HepG2 (cell line): ENCODE results near the gene DUSP9. TPM values are rescaled to one million over a fixed set of nuclear protein-coding genes. Genes with fewer than 3 reads are reported as not detected.
A peak's percentile ranks its signal among the peaks of the same experiment; 100 is the strongest.

Source experiments
- ELF1 ChIP-seq: sonication (generic); formaldehyde crosslinking; IDR thresholded peaks from 2 replicates; pipeline ENCODE4 v1.4.0; 2020; ENCODE audit warnings: missing genetic modification reagents
- HNF4A ChIP-seq: sonication (generic); formaldehyde crosslinking; IDR thresholded peaks from 2 replicates; pipeline ENCODE4 v1.4.0; 2020; ENCODE audit warnings: missing genetic modification reagents
- PITX1 ChIP-seq: sonication (generic); formaldehyde crosslinking; IDR thresholded peaks from 2 replicates; pipeline ENCODE4 v1.5.1; 2020; ENCODE audit warnings: mild to moderate bottlenecking, missing genetic modification reagents
- RFXAP ChIP-seq: sonication (generic); formaldehyde crosslinking; IDR thresholded peaks from 2 replicates; pipeline ENCODE4 v1.4.0; 2020; ENCODE audit warnings: missing genetic modification reagents, borderline replicate concordance
- SP4 ChIP-seq: sonication (generic); formaldehyde crosslinking; IDR thresholded peaks from 2 replicates; pipeline ENCODE4 v1.8.1; 2023; ENCODE audit warnings: mild to moderate bottlenecking, missing genetic modification reagents
- ZEB1 ChIP-seq: IDR thresholded peaks from 2 replicates; pipeline ENCODE4 v1.6.1; 2012; ENCODE audit warnings: mild to moderate bottlenecking, low read depth, inconsistent platforms; ENCODE audit not compliant: insufficient replicate concordance
- ZFP36L1 ChIP-seq: sonication (generic); formaldehyde crosslinking; IDR thresholded peaks from 2 replicates; pipeline ENCODE4 v1.8.0; 2022; ENCODE audit warnings: mild to moderate bottlenecking, missing genetic modification reagents, moderate library complexity
- ZNF563 ChIP-seq: sonication (generic); formaldehyde crosslinking; IDR thresholded peaks from 2 replicates; pipeline ENCODE4 v1.8.0; 2022; ENCODE audit warnings: mild to moderate bottlenecking, moderate library complexity, missing genetic modification reagents
- polyA plus RNA-seq, 8 experiments: library from polyadenylated mRNA; depleted of rRNA in 3 of 8; stranded (reverse) in 7 of 8; unstranded in 1 of 8; fragments of >200 nt; fragmentation: Illumina TruSeq in 4 of 8; extraction: Trizol in 4 of 8; gene quantifications; 2 replicates each; pipeline versions ENCODE4 v1.2.1 to v1.2.3, GENCODE V29; 2011 to 2016; ENCODE audit warnings: low read depth in 4 of 8, missing spikeins in 1 of 8, mixed read lengths in 1 of 8; ENCODE audit not compliant: insufficient read depth in 1 of 8
- total RNA-seq, 5 experiments: library from RNA; depleted of rRNA; stranded (reverse); fragments of >200 nt; fragmentation: Illumina TruSeq; extraction: Trizol; gene quantifications; 2 replicates each; pipeline ENCODE4 v1.2.3, GENCODE V29; 2016; ENCODE audit warnings: low read depth in 1 of 5
- TF ChIP-seq, protein P1 (sequence below): sonication (generic); formaldehyde crosslinking; conservative IDR thresholded peaks from 2 replicates; pipeline ENCODE4 v1.4.0; 2020; ENCODE audit warnings: missing genetic modification reagents
- TF ChIP-seq, protein P2 (sequence below): sonication (generic); formaldehyde crosslinking; IDR thresholded peaks from 2 replicates; pipeline ENCODE4 v1.8.1; 2023; ENCODE audit warnings: mild to moderate bottlenecking, missing genetic modification reagents, borderline replicate concordance
- TF ChIP-seq, protein P3 (sequence below): sonication (generic); formaldehyde crosslinking; IDR thresholded peaks from 2 replicates; pipeline ENCODE4 v1.8.0; 2022; ENCODE audit warnings: mild to moderate bottlenecking, missing genetic modification reagents
- TF ChIP-seq, protein P4 (sequence below): IDR thresholded peaks from 2 replicates; pipeline ENCODE4 v1.6.1; 2016; ENCODE audit warnings: low read depth, control low read depth
- TF ChIP-seq, protein P5 (sequence below): sonication (generic); formaldehyde crosslinking; IDR thresholded peaks from 2 replicates; pipeline ENCODE4 v1.4.0; 2020; ENCODE audit warnings: missing genetic modification reagents, mild to moderate bottlenecking, borderline replicate concordance
- TF ChIP-seq, protein P6 (sequence below): IDR thresholded peaks from 2 replicates; pipeline ENCODE4 v1.6.1; 2016; ENCODE audit warnings: missing compliant biosample characterization, missing genetic modification reagents, borderline replicate concordance
- TF ChIP-seq, protein P7 (sequence below): sonication (generic); formaldehyde crosslinking; IDR thresholded peaks from 2 replicates; pipeline ENCODE4 v1.4.0; 2020; ENCODE audit warnings: missing genetic modification reagents, borderline replicate concordance

DUSP9 gene
- total and polyA plus RNA-seq, 2 of the 13 experiments (the other 11 are each of a cell fraction or from before 2014, with no cell fraction given) = 235 to 435 TPM

DNA sequence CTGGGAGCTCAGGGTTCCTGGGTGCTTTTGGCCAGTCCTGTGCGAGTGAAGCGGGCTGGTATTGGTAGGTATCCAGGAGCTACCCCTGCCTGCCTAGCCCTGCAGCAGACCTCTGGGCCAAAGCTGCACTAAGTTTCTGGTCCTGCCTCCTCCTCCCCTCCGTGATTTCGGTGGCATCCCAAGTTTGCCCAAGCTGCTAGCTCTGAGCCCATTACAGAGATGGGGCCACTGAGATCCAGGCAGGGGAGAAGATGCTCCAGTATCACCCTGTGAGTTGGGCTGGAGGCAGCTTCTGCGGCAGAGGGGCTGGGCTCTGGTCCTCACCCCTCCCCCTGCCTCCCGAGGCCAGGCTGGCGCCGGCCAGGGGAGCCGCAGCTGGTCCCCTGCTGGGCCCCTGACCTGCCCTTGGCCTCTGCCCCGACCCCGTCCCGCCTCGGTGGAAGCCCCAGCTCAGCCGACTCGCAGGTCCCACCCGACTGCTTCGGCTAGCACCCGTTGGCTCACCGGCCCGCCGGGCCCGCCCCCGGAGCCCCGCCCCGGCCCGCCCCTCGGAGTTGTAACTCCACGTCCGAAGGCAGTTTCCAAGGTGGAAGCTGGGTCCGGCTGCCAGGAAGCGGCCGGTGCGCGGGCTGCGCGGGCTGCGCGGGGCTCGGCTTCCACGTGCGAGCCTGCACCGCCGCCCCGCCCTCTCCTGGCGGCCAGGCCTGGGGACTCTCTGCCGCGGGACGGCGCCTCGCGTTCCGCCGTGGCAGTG lies at the start of gene DUSP9 (continued):
- TF ChIP-seq, protein P1, sequence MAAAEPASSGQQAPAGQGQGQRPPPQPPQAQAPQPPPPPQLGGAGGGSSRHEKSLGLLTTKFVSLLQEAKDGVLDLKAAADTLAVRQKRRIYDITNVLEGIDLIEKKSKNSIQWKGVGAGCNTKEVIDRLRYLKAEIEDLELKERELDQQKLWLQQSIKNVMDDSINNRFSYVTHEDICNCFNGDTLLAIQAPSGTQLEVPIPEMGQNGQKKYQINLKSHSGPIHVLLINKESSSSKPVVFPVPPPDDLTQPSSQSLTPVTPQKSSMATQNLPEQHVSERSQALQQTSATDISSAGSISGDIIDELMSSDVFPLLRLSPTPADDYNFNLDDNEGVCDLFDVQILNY = no peak
- TF ChIP-seq ZNF563 (CRISPR knock-in tag) (no peak), ZFP36L1 (CRISPR knock-in tag) (peak; percentile 73; the same call in 1 of the 2 replicates), PITX1 (CRISPR knock-in tag) (peak; percentile 55; the same call in 1 of the 2 replicates), SP4 (CRISPR knock-in tag) (peak; percentile 66; the same call in 1 of the 2 replicates), RFXAP (0 out of 2 replicates have a peak, but pooled peaks have one; percentile 39), ELF1 (CRISPR knock-in tag) (no peak), HNF4A (CRISPR knock-in tag) (peak; percentile 78), ZEB1 (no peak)
- TF ChIP-seq, protein P2, sequence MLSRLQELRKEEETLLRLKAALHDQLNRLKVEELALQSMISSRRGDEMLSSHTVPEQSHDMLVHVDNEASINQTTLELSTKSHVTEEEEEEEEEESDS (CRISPR knock-in tag) = no peak
- TF ChIP-seq, protein P3, sequence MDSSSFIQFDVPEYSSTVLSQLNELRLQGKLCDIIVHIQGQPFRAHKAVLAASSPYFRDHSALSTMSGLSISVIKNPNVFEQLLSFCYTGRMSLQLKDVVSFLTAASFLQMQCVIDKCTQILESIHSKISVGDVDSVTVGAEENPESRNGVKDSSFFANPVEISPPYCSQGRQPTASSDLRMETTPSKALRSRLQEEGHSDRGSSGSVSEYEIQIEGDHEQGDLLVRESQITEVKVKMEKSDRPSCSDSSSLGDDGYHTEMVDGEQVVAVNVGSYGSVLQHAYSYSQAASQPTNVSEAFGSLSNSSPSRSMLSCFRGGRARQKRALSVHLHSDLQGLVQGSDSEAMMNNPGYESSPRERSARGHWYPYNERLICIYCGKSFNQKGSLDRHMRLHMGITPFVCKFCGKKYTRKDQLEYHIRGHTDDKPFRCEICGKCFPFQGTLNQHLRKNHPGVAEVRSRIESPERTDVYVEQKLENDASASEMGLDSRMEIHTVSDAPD = no peak
- TF ChIP-seq, protein P4, sequence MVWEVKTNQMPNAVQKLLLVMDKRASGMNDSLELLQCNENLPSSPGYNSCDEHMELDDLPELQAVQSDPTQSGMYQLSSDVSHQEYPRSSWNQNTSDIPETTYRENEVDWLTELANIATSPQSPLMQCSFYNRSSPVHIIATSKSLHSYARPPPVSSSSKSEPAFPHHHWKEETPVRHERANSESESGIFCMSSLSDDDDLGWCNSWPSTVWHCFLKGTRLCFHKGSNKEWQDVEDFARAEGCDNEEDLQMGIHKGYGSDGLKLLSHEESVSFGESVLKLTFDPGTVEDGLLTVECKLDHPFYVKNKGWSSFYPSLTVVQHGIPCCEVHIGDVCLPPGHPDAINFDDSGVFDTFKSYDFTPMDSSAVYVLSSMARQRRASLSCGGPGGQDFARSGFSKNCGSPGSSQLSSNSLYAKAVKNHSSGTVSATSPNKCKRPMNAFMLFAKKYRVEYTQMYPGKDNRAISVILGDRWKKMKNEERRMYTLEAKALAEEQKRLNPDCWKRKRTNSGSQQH (CRISPR knock-in tag) = no peak
- TF ChIP-seq, protein P5, sequence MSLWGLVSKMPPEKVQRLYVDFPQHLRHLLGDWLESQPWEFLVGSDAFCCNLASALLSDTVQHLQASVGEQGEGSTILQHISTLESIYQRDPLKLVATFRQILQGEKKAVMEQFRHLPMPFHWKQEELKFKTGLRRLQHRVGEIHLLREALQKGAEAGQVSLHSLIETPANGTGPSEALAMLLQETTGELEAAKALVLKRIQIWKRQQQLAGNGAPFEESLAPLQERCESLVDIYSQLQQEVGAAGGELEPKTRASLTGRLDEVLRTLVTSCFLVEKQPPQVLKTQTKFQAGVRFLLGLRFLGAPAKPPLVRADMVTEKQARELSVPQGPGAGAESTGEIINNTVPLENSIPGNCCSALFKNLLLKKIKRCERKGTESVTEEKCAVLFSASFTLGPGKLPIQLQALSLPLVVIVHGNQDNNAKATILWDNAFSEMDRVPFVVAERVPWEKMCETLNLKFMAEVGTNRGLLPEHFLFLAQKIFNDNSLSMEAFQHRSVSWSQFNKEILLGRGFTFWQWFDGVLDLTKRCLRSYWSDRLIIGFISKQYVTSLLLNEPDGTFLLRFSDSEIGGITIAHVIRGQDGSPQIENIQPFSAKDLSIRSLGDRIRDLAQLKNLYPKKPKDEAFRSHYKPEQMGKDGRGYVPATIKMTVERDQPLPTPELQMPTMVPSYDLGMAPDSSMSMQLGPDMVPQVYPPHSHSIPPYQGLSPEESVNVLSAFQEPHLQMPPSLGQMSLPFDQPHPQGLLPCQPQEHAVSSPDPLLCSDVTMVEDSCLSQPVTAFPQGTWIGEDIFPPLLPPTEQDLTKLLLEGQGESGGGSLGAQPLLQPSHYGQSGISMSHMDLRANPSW = no peak
- TF ChIP-seq, protein P6, sequence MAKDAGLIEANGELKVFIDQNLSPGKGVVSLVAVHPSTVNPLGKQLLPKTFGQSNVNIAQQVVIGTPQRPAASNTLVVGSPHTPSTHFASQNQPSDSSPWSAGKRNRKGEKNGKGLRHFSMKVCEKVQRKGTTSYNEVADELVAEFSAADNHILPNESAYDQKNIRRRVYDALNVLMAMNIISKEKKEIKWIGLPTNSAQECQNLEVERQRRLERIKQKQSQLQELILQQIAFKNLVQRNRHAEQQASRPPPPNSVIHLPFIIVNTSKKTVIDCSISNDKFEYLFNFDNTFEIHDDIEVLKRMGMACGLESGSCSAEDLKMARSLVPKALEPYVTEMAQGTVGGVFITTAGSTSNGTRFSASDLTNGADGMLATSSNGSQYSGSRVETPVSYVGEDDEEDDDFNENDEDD = peak; percentile 35; the same call in 1 of the 2 replicates
- TF ChIP-seq, protein P7, sequence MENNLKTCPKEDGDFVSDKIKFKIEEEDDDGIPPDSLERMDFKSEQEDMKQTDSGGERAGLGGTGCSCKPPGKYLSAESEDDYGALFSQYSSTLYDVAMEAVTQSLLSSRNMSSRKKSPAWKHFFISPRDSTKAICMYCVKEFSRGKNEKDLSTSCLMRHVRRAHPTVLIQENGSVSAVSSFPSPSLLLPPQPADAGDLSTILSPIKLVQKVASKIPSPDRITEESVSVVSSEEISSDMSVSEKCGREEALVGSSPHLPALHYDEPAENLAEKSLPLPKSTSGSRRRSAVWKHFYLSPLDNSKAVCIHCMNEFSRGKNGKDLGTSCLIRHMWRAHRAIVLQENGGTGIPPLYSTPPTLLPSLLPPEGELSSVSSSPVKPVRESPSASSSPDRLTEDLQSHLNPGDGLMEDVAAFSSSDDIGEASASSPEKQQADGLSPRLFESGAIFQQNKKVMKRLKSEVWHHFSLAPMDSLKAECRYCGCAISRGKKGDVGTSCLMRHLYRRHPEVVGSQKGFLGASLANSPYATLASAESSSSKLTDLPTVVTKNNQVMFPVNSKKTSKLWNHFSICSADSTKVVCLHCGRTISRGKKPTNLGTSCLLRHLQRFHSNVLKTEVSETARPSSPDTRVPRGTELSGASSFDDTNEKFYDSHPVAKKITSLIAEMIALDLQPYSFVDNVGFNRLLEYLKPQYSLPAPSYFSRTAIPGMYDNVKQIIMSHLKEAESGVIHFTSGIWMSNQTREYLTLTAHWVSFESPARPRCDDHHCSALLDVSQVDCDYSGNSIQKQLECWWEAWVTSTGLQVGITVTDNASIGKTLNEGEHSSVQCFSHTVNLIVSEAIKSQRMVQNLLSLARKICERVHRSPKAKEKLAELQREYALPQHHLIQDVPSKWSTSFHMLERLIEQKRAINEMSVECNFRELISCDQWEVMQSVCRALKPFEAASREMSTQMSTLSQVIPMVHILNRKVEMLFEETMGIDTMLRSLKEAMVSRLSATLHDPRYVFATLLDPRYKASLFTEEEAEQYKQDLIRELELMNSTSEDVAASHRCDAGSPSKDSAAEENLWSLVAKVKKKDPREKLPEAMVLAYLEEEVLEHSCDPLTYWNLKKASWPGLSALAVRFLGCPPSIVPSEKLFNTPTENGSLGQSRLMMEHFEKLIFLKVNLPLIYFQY = peak; percentile 57; the same call in 1 of the 2 replicates
